Tibial nerve (tissue), 4 donors: ENCODE data around the gene NFAM1.

Experiments used
- EP300 ChIP-seq, 2 donors: sonication (generic); formaldehyde crosslinking; IDR thresholded peaks; one replicate each; pipeline ENCODE4 v1.6.1; 2017; ENCODE audit warnings: antibody characterized with exemption in 2 of 2, mild to moderate bottlenecking in 1 of 2
- POLR2A ChIP-seq, 2 donors: fragments of 450-650 bp; IDR thresholded peaks; one replicate each; pipeline ENCODE4 v1.6.1; 2017; ENCODE audit warnings: antibody characterized with exemption in 2 of 2, mild to moderate bottlenecking in 2 of 2, moderate library complexity in 2 of 2
- TF ChIP-seq, protein P1 (sequence below), 5 experiments: fragments of 200-600 bp in 3 of 5; fragments of 450-650 bp in 2 of 5; sonication (generic) in 3 of 5; IDR thresholded peaks; one replicate each; pipeline ENCODE4 v1.5.1; 2016 to 2019; ENCODE audit warnings: antibody characterized with exemption in 5 of 5, mild to moderate bottlenecking in 3 of 5, moderate library complexity in 2 of 5

- no peak for TF ChIP-seq POLR2A (IDR thresholded peaks at IDR 0.05)
- TF ChIP-seq, protein P1, sequence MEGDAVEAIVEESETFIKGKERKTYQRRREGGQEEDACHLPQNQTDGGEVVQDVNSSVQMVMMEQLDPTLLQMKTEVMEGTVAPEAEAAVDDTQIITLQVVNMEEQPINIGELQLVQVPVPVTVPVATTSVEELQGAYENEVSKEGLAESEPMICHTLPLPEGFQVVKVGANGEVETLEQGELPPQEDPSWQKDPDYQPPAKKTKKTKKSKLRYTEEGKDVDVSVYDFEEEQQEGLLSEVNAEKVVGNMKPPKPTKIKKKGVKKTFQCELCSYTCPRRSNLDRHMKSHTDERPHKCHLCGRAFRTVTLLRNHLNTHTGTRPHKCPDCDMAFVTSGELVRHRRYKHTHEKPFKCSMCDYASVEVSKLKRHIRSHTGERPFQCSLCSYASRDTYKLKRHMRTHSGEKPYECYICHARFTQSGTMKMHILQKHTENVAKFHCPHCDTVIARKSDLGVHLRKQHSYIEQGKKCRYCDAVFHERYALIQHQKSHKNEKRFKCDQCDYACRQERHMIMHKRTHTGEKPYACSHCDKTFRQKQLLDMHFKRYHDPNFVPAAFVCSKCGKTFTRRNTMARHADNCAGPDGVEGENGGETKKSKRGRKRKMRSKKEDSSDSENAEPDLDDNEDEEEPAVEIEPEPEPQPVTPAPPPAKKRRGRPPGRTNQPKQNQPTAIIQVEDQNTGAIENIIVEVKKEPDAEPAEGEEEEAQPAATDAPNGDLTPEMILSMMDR (IDR thresholded peaks at IDR 0.05): no peak
- no peak for TF ChIP-seq EP300 (IDR thresholded peaks at IDR 0.05)
Observed at GRCh38 chr22:42471441-42471840, 39.2 kb upstream of the NFAM1 start.
